Dermis blood vessel endothelial cell (primary cell): ENCODE results near the gene ANGPTL7. TPM values are rescaled to one million over a fixed set of nuclear protein-coding genes. Genes with fewer than 3 reads are reported as not detected.
"Not testable (repeated sequence)": the region's sequence is repeated elsewhere in the genome, so short reads cannot be mapped to it uniquely, and the experiment has no call there.

Source experiments
- DNase-seq: peaks from one replicate; pipeline ENCODE4 v3.0.0; 2010
- total RNA-seq: library from RNA; depleted of rRNA; stranded (reverse); fragments of >200 nt; gene quantifications from 2 replicates; pipeline ENCODE4 v1.2.3, GENCODE V29; 2014

Gene ANGPTL7
- total RNA-seq, 1 donor from 2014 or later: not detected

DNA sequence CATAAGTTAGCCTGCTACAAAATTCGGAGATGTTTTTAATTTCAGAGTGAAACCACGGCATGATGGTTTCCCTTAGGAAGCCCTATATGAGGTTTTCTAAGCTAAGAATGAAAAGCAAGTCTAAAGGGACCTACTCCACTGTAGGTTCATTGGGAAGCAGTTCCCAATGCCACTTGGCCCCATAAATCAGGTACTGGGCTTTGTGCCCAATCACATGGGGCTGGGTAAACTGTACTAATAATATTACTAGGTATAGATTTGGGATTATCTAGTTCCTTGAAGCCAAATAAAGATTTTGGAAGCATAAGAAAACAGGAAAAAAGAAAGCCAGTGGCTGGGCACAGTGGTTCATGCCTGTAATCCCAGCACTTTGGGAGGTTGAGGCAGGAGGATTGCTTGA lies 19.1 kb upstream of the ANGPTL7 start:
- no peak for DNase-seq

DNA sequence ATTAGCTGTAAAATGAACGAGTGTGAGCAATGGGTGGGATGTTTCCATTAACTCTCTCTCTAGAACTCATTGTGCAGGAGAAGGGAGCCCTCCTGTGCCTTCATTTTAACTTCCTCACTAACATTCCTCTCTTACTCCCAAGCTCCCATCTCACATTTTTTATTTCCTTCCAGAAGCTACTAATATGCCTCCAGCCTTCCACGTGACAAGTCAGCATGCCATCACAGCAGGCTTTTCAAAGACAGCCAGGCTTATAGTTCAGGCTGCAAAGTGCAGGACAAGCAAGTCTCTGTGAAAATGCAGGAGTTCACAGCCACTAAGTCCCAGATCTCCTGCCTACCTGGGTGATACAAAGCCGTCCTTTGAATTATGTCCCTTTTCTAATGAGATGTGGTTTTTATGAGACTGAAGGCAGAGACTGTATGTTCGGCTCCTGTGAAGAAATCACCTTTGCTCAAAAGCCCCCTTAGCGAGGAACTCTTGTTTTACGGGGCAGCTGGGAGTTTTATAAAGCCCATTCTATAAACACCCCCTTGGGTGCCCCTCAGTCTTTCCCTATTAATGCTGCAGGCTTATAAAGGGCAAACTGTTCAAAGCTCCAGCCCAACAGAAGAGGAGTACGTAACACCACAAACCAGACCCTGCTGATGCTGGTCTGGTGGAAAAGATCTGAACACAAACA lies 14.8 kb upstream of the ANGPTL7 start:
- DNase-seq: no peak

DNA sequence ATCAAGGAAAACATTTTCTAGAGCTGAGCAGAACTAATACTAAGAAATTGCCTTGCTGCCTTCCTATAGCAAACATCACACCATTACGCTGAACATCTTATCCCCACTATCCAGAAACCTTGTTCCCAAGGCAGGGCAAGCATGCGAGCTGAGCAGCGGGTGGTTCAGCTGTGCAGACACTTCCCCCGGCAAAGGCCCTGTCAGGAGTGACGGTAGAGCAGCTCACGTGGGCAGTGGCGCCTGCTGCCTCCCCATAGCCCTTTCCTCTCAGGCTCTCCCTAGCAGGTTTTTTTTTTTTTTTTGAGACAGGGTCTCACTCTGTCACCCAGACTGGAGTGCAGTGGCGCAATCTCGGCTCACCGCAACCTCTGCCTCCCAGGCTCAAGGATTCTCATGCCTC lies 13.7 kb upstream of the ANGPTL7 start:
- no peak for DNase-seq

DNA sequence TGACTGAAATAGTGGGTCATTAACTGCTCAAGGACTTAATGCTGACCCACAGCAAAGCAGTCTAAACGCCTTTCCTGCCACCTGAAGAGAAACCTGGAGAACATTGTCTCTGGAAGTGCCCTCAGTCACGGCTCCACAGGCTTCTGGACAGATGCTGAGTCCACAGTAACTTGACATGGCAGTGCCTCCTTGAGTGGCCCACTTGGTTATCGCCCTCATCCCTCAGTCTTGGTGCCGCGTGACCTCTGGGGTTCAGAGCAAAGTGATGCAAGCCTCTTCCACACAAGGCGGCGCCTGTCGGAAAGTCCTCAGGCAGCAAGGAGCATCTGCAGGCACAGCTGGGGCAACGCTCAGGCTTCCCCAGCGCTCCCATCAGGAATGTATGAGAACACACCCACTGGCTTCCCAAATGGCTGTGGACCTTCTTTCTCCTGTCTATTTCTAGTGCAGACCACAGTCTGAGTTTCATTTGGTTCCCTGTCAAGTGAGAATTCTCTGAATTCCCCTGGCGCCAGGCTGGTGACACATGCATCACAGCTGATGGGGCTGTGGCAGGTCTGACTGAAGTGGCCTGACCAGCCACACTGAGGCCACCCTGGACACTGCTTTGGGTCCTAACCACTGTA lies 13.0 kb upstream of the ANGPTL7 start:
- no peak for DNase-seq

DNA sequence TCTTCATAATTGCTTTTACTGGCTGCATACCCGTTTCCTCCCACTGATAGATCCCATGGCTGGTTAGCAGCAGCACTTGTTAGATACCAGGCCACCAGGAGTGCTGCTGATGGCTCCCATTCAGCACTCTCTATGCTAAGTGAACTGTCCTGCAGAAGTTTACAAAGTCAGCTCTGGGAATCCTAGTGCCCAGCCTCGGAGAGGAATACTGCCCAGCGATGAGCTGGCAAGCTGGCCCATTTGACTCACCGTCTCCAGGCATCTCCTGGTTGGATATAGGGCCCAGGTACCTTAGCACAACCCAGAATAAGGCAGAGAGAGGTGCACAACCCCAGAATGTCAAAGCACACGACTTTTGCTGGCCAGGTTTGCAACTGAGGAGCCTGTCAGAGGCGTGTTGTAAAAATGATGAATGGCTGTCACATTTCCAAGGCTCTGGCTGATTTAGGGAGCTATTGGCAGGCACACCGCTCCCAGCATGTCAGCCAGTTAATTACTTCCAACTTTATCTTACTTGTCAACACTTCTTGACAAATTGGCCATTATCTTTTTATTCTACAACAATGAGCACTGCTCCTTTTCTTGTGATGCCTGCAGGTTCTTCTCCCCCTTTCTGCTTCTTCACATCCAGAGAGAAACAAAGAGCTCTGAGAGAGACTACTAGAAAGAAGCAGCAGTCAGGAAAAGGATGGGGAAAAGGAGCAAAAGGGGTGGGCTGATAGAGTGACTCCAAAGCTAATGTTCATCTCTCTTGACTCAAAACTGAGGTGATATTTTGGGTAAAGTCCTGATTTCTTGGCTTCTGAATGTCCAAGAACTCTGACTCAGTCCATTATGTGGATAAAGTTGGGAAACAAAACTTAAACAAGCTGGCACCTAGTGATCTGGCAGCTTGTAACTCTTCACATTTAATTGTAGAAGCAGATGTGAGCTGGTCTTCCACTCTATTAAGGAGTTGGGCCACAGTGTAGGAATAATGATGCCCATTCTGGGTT lies 10.8 kb upstream of the ANGPTL7 start:
- DNase-seq: no peak

DNA sequence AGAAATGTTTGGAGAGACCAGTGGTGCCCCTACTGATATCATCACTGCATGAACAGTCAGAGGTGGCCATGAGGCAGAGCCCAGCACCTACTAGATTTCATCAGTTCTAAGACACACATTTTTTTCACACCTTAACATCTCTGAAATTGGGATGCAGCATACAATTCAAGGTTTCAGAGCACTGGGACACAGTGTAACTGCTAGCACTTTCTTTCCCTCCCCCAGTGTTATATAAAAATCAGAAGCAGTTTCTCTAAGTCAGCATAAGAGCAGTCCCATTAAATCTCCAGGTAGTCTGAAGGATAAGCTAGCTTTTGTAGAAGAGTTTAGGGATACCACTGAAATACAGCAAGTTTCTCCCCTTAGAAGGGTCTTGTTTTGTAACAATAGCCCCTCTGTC lies 10.0 kb upstream of the ANGPTL7 start:
- DNase-seq: no peak

GRCh38 chr1:11179749-11180148 lies 9.4 kb upstream of the ANGPTL7 start:
- not testable (repeated sequence) for DNase-seq

DNA sequence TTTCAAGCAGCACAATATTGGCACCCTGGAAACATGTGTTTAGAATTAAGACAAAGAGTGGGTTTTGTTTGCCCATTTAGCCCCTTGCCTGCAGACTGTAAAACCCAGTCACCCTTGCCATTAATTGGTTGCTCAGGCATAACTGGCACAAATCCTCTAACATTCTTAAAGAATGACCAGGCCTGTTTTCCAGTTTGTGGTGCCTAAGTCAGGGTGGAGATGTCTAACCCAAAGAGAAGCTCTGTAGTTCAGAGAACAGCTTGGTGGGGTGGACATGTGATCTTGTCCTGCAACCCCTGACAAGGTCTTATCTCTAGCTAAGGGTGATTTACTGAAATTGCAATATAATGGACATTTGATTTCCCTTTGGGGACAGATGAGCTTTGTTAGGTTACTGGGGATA lies 8.8 kb upstream of the ANGPTL7 start:
- no peak for DNase-seq

- DNase-seq: no peak
Observed at GRCh38 chr1:11182884-11183283, 6.3 kb upstream of the ANGPTL7 start.

- no peak for DNase-seq
Observed at GRCh38 chr1:11184973-11185372, 4.2 kb upstream of the ANGPTL7 start.

GRCh38 chr1:11187000-11187399 lies 2.2 kb upstream of the ANGPTL7 start:
- no peak for DNase-seq

DNA sequence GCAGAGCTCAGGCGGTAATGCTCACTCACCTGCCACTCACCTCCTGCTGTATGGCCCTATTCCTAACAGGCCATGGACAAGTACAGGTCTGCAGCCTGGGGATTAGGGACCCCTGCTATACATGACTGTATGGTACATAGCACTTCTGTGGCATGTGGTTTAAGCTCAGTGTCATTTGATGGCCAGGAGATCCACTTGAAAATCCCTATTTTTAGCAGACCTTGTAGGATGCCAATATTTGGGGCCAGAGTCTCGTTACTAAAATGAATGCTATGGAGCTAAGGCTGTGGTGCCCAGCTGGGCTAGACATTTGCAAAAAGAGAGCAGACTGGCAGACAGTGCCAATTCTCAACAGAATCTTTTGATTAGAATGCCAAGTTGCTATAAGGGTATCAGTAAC lies 1.7 kb upstream of the ANGPTL7 start:
- no peak for DNase-seq

- no peak for DNase-seq
Observed at GRCh38 chr1:11187931-11188330, 1.2 kb upstream of the ANGPTL7 start.

GRCh38 chr1:11188381-11188780 lies 774 bp upstream of the ANGPTL7 start:
- no peak for DNase-seq

- no peak for DNase-seq
Observed at GRCh38 chr1:11193376-11193775, 4.2 kb downstream of the ANGPTL7 start.

- peak; percentile 17 for DNase-seq
Observed at GRCh38 chr1:11194407-11195176, 5.4 kb downstream of the ANGPTL7 start.

GRCh38 chr1:11196945-11197344 lies 7.8 kb downstream of the ANGPTL7 start:
- peak; percentile 49 for DNase-seq

GRCh38 chr1:11197359-11197758 lies 8.2 kb downstream of the ANGPTL7 start:
- no peak for DNase-seq

DNA sequence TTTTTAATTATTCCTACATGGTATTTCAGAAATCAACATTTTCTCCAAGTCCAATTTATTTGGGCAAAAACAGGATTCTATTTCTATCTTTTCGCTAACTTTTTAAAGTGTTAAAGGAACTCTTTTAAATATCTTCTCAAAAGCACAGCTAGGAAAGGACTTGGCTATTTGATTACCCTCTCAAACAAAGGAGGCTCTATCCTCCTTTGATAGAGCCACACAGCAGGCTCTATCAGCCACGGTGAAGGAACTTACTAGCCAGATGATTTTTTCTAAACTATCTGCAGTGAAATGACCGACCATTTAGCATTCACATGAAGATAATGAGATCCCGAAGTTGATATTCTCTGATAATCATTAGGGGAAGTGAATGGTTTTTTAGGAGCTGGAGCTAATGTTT lies 9.1 kb downstream of the ANGPTL7 start:
- DNase-seq: no peak

DNA sequence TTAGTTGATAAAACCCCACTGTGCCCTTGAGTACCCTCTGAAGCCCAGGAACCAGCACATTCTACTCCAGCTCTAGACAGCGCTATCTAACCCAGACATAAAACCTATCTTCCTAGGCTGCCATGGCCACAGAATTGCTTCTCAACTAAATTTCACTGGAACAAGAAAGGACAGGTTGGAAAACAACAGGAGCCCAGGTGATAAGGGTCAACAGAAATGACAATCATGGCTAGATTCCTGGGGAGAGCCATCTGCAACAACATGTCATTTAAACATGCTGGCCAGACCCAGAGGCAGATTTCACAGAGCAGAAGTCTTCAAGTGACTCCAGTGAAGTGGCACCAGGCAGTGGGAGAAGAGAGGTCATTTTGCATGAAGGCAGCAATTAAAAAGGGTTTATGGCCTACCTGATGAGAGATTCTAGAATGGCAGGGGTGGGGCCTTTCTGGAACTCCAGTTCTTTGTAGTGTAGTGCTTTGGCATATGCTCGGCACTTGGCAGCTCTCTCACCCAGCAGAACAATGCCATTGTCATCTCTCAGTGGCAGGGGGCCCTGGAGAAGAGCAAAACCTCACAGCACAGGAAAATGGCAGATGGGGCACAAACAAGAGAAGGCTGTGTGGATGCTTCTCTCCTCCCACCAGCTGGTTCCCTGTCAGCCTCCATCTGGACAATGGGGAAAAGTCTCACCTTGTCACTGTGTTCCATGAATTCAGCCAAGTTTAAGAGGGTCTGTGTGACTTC lies 9.9 kb downstream of the ANGPTL7 start:
- no peak for DNase-seq

DNA sequence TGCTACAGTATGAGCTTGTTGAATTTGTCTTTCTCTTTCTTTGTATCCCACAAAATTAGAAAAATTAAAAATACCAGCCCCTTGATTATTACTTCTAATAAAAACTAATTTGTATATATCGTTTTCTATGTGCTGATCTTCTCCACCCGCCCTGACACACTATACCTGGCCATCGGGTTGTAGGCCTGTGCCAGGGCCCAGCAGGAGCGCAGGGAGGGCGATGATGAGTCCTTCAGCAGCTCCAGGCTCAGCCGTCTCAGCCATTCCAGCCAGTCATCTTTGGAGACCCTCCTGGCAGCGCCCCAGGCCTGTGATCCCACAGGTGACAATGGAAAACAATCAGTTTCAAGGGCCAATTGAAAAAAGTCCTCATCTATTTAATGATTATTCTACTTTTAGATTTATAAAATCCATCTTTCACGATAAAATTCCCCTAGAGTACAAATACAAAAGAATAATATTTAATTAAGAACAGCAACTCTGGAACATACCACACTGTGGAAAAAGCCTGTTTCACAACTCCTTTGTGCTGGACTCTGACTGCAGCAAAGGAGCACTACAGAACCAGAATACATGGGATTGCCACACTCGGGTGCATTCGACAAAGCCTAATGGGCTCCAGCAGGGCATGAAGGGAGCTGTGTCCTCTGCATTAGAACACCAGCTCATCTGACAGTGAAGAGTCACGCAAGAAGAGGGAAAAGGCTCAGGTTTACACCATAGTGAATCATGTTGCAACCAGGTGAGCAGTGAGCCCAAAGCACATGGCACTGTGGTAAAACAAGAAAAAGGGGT lies 15.4 kb downstream of the ANGPTL7 start:
- DNase-seq: no peak
